ENCODE measurements around the gene BAHCC1.

DNA sequence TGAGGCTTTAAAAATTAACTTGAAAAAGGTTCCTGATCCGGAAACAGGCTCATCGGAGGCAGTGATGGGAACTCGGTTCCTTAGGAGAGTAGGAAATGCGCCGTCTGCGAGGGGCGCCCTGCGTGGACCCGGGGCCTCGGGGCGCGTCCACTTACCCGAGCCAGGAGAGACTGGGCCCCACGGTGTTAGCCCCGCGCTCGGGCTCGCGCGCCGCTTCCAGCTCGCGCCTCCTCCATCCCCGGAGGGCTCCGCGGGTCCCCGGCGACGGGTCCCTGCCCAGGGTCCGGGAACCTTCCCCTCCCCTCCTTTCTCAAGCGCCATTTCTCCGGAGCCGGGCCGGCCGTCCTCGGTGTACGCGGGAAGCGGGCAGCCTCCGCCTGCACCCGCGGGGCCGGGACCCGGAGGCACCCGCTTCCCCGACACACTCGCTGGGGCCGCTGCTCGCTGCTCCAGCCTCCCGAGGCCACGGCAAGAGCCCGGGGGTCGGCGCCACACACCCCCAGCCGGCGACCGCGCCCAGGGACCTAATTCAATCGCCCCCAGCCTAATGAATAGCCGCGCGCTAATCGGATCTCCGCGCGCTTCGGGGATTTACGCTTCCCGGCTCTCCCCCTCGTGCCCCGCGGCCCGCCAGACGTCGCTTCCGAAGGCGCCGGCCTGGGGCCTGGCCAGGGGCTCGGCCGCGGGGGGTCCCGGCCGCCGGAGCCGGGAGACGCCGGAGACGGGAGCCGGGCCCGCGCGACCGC lies 2.2 kb upstream of the BAHCC1 start:
- TF ChIP-seq CTCF (IDR thresholded peaks at IDR 0.05) (no peak), NFE2L1 (CRISPR knock-in tag; IDR thresholded peaks at IDR 0.05) (no peak), ZNF317 (CRISPR knock-in tag; IDR thresholded peaks at IDR 0.05; ENCODE audit: borderline replicate concordance, low read depth) (no peak), SP1 (CRISPR knock-in tag; conservative IDR thresholded peaks at IDR 0.05) (no peak), JUN (CRISPR knock-in tag; IDR thresholded peaks at IDR 0.05) (no peak), ZNF138 (CRISPR knock-in tag; conservative IDR thresholded peaks at IDR 0.05) (no peak), TCF7 (CRISPR knock-in tag; IDR thresholded peaks at IDR 0.05; ENCODE audit: low read depth) (no peak)
- TF ChIP-seq, protein P1, sequence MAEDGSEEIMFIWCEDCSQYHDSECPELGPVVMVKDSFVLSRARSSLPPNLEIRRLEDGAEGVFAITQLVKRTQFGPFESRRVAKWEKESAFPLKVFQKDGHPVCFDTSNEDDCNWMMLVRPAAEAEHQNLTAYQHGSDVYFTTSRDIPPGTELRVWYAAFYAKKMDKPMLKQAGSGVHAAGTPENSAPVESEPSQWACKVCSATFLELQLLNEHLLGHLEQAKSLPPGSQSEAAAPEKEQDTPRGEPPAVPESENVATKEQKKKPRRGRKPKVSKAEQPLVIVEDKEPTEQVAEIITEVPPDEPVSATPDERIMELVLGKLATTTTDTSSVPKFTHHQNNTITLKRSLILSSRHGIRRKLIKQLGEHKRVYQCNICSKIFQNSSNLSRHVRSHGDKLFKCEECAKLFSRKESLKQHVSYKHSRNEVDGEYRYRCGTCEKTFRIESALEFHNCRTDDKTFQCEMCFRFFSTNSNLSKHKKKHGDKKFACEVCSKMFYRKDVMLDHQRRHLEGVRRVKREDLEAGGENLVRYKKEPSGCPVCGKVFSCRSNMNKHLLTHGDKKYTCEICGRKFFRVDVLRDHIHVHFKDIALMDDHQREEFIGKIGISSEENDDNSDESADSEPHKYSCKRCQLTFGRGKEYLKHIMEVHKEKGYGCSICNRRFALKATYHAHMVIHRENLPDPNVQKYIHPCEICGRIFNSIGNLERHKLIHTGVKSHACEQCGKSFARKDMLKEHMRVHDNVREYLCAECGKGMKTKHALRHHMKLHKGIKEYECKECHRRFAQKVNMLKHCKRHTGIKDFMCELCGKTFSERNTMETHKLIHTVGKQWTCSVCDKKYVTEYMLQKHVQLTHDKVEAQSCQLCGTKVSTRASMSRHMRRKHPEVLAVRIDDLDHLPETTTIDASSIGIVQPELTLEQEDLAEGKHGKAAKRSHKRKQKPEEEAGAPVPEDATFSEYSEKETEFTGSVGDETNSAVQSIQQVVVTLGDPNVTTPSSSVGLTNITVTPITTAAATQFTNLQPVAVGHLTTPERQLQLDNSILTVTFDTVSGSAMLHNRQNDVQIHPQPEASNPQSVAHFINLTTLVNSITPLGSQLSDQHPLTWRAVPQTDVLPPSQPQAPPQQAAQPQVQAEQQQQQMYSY (CRISPR knock-in tag; IDR thresholded peaks at IDR 0.05), result no peak
- TF ChIP-seq, protein P2, sequence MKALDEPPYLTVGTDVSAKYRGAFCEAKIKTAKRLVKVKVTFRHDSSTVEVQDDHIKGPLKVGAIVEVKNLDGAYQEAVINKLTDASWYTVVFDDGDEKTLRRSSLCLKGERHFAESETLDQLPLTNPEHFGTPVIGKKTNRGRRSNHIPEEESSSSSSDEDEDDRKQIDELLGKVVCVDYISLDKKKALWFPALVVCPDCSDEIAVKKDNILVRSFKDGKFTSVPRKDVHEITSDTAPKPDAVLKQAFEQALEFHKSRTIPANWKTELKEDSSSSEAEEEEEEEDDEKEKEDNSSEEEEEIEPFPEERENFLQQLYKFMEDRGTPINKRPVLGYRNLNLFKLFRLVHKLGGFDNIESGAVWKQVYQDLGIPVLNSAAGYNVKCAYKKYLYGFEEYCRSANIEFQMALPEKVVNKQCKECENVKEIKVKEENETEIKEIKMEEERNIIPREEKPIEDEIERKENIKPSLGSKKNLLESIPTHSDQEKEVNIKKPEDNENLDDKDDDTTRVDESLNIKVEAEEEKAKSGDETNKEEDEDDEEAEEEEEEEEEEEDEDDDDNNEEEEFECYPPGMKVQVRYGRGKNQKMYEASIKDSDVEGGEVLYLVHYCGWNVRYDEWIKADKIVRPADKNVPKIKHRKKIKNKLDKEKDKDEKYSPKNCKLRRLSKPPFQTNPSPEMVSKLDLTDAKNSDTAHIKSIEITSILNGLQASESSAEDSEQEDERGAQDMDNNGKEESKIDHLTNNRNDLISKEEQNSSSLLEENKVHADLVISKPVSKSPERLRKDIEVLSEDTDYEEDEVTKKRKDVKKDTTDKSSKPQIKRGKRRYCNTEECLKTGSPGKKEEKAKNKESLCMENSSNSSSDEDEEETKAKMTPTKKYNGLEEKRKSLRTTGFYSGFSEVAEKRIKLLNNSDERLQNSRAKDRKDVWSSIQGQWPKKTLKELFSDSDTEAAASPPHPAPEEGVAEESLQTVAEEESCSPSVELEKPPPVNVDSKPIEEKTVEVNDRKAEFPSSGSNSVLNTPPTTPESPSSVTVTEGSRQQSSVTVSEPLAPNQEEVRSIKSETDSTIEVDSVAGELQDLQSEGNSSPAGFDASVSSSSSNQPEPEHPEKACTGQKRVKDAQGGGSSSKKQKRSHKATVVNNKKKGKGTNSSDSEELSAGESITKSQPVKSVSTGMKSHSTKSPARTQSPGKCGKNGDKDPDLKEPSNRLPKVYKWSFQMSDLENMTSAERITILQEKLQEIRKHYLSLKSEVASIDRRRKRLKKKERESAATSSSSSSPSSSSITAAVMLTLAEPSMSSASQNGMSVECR (CRISPR knock-in tag; IDR thresholded peaks at IDR 0.05; ENCODE audit: borderline replicate concordance), result no peak
